ENCODE data around the gene NQO2. TPM values are rescaled to one million over a fixed set of nuclear protein-coding genes. Genes with fewer than 3 reads are reported as not detected.

NQO2 gene
- total and polyA plus RNA-seq, 3 donors from 2014 or later = 9.5 to 35.6 (median 16.8) TPM

GRCh38 chr6:3011158-3011557 lies 11.5 kb downstream of the NQO2 start:
- intact Hi-C loops (cut with DNase I; ENCODE audit: low total_unique reads) = no loop called here
- Histone ChIP-seq H3K9me3 (no peaks in the 10 kb centered on the region), H3K27me3 (no peaks in the 10 kb centered on the region), H3K27ac (no peak overlapping the region), H3K4me3 (no peak overlapping the region), H3K4me1 (no peaks in the 10 kb centered on the region), H3K36me3 (ENCODE audit: low read depth, missing control alignments) (no peaks in the 10 kb centered on the region)
- no peak for DNase-seq
- TF ChIP-seq CTCF (IDR thresholded peaks at IDR 0.05) (no peak), POLR2A (IDR thresholded peaks at IDR 0.05) (no peak)

- no peak for DNase-seq
- Histone ChIP-seq H3K36me3 (ENCODE audit: low read depth, missing control alignments) (no peaks in the 10 kb centered on the region), H3K4me3 (no peak overlapping the region), H3K9me3 (no peaks in the 10 kb centered on the region), H3K27ac (no peak overlapping the region), H3K27me3 (no peaks in the 10 kb centered on the region), H3K4me1 (no peaks in the 10 kb centered on the region)
- intact Hi-C loops (cut with DNase I; ENCODE audit: low total_unique reads) = no loop called here
- TF ChIP-seq POLR2A (IDR thresholded peaks at IDR 0.05) (no peak), CTCF (IDR thresholded peaks at IDR 0.05) (no peak)
Measured at GRCh38 chr6:3011592-3011991, 11.9 kb downstream of the NQO2 start.

- Histone ChIP-seq H3K9me3 (no peaks in the 10 kb centered on the region), H3K4me1 (no peaks in the 10 kb centered on the region), H3K27ac (no peak overlapping the region), H3K27me3 (no peaks in the 10 kb centered on the region), H3K4me3 (no peak overlapping the region), H3K36me3 (ENCODE audit: low read depth, missing control alignments) (no peaks in the 10 kb centered on the region)
- intact Hi-C loops (cut with DNase I; ENCODE audit: low total_unique reads) = no loop called here
- no peak for DNase-seq
- 88 to 96% methylated on average over 2 of the region's 2 CpGs for WGBS, 2 donors
- TF ChIP-seq POLR2A (IDR thresholded peaks at IDR 0.05) = no peak
- TF ChIP-seq CTCF (IDR thresholded peaks at IDR 0.05) = no peak
Measured at GRCh38 chr6:3013486-3013885, 13.8 kb downstream of the NQO2 start.

- no peak for DNase-seq
- TF ChIP-seq POLR2A (IDR thresholded peaks at IDR 0.05) (no peak), CTCF (IDR thresholded peaks at IDR 0.05) (no peak)
- H3K4me1 ChIP-seq = no peaks in the 10 kb centered on the region
- H3K9me3 ChIP-seq = no peaks in the 10 kb centered on the region
- H3K27me3 ChIP-seq = no peaks in the 10 kb centered on the region
- no peak overlapping the region for H3K27ac ChIP-seq
- WGBS, 2 donors = 85 to 93% methylated on average over 18 of the region's 18 CpGs
- no peaks in the 10 kb centered on the region for H3K36me3 ChIP-seq (ENCODE audit: low read depth, missing control alignments)
- intact Hi-C loops (cut with DNase I; ENCODE audit: low total_unique reads) = no loop called here
- no peak overlapping the region for H3K4me3 ChIP-seq
Measured at GRCh38 chr6:3013901-3014674, 14.4 kb downstream of the NQO2 start.

DNA sequence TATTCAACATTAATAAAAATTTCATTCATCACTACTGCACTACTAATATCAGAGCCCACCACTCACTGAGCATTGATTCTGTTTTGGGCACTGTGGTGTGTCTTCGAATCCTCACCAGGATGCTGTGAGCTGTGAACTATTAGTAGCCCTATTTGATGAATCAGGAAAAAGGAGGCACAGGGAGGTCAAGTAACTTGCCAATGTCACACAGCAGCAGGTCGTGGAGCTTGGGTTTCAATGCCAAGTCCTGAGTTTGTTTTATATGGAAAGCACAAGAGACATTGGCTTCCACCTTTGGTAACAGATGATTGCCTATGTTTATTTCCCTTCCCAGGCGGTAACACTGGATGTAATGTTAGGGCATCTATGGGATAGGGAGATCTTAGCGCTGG lies 15.0 kb downstream of the NQO2 start:
- no peaks in the 10 kb centered on the region for H3K4me1 ChIP-seq
- H3K4me3 ChIP-seq = no peak overlapping the region
- H3K27me3 ChIP-seq = no peaks in the 10 kb centered on the region
- no peak for DNase-seq
- no peaks in the 10 kb centered on the region for H3K9me3 ChIP-seq
- intact Hi-C loops (cut with DNase I; ENCODE audit: low total_unique reads) = no loop called here
- TF ChIP-seq POLR2A (IDR thresholded peaks at IDR 0.05) (no peak), CTCF (IDR thresholded peaks at IDR 0.05) (no peak)
- WGBS, 2 donors = 90 to 95% methylated on average over 4 of the region's 4 CpGs
- no peak overlapping the region for H3K27ac ChIP-seq
- H3K36me3 ChIP-seq (ENCODE audit: low read depth, missing control alignments) = no peaks in the 10 kb centered on the region

Data from testis (tissue), 3 donors.